CMK (cell line): ENCODE measurements around the gene STPG3.

ENCODE experiments used
- DNase-seq: peaks from one replicate; pipeline ENCODE4 v3.0.0-alpha.2; 2010; ENCODE audit warnings: low read depth

The STPG3 gene

DNA sequence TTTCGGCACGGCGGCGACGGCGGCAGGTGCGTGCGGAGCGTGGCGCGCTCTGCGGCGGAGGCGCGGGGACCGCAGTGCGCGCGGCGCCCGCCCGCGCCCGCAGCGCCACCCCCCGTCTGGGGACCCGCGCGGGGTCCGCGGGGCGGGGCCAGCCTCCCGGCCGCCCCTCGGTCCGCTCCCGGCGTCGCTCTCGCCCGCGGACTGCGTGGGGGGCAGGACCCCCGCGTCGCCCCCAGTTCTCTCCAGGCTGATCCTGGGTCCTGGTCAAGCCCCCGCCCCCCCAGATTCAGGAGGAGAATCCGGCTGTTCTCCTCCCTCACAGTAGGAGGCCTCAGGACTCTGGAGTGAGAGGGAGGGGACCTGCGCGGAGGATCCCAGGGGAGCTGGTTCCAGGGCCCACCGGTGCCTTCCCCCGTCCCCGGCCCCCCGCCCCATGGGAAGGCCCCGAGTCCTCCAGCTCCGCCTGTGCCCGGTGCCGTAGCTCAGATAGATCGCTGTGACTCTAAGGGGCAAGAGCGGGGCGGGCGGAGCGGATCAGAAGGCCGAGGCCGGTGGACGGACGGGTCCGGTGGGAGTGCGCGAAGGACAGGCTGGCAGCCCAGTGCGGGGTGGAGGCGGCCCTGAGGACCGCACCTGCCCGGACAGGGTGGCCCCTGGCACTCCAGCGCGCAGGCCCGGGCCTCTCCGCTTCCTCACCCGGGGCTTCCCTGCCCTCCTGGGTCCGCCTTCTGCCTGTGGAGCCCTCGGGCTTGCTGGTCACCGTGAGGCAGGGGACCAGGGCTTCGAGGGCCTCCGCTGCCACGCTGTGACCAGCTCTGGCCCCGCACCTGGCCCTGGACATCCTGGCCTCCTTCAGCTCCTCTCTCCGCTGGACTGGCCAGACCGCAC is 28.7 kb upstream of the STPG3 start, which contains the start of gene RNF208:
Gene RNF208 (minus strand): TSS at position 51 of the 888 bp plus-strand sequence. CDS start 1,028 bp downstream, outside the sequence.
- DNase-seq = no peak

DNA sequence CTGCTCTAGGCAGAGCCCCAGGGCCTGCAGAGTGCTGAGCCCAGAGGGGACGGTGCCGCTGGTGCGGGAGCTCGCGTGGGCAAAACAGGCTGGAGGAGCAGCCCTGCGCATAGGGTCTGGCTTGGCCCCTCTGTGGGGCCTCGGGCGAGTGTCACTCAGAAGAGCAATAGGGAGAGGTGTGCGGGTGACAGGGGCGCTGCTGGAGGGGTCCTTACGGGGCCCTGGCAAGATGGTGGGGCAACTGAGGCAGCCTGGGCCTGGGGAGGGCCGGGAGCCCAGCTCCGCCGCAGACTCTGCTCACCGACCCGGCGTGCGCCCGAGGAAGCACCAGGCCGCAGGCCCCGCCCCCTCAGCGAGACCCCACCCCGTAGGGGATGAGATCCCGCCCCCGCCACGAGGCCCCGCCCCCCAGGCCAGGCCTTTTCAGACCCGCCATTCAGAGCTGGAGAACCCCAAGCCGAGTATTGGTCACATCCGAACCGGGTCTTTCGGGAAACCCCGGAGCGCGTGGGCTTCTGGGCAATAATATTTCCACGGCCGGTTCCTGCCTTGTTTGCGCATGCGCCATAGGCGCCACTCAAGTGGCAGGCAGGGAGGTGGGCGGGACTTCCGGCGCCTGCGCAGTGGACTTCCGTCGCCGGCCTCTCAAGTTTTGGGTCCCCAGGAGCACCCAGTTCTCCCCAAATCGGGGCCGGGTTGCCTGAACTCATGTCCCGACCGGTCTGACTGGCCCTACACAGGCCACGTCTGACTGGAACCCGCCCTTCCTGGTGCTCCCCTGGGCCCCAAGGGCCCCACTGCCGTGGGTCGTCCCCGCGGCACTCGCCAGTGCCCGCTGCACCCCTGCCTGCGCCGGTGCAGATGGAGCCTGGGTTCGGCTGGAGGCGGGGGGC is 27.8 kb upstream of the STPG3 start:
- DNase-seq = peak; percentile 94

DNA sequence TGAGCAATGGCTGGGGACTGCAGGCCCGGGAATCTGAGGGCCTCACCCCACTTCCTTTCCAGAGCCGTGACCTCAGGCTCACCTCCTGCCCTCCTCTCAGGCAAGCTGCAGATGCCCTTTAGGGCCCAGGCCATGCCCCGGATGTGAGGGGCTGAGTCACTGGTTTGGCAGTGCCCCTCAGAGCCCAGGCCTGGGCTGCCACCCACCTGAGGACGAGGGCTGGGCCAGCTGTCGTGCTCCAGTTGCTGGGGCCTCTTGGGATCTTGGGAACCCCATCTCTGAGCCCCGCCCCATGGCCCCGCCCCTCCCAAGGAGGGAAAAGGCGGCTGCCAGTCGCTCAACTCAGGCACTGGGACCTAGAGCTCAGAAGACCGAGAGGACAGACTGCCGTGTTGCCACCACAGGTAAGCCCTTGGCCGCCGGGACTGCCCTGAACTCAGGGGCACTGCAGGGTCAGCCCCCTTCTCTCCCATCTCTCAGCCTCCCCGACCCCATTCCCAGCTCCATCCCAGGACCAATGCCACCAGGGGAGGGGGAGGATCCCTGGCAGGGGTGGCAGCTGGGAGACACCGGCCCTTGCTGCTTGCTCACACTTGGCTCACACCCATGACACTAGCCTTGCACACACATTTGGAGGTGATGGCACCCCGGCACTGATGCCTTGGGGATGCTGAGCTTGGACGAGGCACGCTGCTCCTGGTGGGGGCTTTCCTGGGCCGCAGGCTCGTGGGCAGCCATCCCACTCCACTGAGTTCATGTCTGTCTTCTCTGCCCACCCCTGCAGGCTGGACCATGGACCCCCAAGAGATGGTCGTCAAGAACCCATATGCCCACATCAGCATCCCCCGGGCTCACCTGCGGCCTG is 26.0 kb upstream of the STPG3 start, which contains the start of gene CYSRT1:
Gene CYSRT1 (plus strand): TSS at position 345 of the 865 bp plus-strand sequence. CDS start 448 bp downstream, at position 793.
- DNase-seq = peak; percentile 74

DNA sequence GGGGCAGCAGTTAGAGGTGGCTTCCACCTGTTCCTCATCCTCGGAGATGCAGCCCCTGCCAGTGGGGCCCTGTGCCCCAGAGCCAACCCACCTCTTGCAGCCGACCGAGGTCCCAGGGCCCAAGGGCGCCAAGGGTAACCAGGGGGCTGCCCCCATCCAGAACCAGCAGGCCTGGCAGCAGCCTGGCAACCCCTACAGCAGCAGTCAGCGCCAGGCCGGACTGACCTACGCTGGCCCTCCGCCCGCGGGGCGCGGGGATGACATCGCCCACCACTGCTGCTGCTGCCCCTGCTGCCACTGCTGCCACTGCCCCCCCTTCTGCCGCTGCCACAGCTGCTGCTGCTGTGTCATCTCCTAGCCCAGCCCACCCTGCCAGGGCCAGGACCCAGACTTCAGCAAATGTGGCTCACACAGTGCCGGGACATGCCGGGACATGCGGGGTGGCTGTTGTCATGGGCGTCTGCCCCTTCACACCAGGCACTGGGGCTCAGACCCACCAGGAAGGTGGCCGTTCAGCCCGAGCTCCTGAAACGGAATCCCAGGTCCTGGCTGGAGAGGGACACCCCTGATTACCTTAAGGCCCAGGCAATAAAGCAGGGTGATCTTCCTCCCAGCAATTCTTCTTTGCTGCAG is 25.3 kb upstream of the STPG3 start:
- DNase-seq = no peak

DNA sequence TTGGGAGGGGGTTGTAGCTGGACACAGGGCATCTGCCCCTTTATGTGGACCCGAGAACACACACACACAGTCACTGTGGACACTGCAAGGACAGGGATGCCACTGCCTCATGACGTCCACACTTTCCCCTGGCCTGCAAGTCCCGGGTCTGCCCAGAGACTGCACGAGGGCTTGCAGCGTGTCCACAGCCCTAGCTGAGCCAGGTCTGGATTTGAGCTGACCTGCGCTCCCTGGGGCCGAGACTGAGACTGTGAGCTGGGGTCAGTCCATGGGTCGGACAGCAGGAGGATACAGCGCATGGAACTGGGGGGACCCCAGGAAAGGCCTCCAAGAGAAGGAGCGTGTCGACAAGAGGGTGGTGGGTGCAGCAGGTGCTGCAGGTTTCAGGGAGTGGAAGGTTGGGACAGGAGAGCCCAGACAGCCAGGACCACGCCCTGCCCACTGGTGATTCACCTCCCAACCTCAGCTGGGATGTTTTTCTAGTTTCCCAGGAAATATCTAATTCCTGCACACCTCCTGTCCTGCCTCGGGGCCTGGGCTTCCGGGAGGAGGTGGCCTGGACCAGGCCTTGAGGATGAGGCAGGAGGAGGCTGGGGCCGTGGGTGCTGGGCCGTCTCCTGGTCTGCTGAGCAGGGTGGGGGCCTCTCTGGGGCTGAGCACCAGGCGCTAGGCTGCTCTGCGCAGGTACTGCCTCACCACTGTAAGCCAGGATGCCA is 24.6 kb upstream of the STPG3 start:
- DNase-seq = no peak

DNA sequence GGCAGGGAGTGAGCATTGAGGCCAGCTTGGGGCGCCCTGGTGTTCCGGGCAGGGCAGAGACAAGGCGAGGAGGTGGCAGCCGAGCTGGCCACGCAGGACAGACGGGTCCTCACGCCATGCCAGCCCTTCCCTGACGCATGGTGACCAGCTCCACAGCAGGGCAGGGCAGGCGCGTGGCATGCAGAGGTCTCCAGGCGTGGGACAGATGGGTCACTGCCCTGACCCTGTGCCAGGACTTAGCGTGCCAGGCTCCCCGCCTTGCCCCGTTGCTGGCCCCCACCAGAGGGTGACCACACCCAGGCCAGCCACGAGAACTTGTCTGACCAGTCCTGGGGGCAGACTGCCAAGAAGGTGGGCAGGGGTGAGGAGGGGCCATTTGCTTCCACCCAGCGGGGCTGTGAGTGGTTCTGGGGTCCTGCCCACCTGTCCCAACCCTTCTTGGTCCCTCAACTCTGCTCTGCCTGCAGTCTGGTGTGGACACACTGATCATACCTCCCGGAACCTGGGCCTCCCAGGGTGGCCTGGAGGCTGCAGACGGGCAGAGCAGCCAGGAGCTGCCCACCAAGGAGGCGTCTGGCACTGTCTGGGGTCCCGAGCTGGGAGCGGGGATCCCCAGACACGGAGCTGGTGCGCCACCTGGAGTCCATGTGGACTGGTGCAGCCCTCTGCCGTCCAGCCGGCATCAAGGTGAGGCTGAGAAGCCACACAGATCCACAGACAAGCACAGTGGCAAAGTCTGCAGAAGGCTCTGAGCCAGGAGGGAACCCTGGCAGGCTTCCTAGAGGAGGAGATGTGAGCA is 23.8 kb upstream of the STPG3 start, which contains the start of gene RNF224:
Gene RNF224 (plus strand): TSS at position 449 of the 799 bp plus-strand sequence. CDS start 834 bp downstream, outside the sequence.
- no peak for DNase-seq

DNA sequence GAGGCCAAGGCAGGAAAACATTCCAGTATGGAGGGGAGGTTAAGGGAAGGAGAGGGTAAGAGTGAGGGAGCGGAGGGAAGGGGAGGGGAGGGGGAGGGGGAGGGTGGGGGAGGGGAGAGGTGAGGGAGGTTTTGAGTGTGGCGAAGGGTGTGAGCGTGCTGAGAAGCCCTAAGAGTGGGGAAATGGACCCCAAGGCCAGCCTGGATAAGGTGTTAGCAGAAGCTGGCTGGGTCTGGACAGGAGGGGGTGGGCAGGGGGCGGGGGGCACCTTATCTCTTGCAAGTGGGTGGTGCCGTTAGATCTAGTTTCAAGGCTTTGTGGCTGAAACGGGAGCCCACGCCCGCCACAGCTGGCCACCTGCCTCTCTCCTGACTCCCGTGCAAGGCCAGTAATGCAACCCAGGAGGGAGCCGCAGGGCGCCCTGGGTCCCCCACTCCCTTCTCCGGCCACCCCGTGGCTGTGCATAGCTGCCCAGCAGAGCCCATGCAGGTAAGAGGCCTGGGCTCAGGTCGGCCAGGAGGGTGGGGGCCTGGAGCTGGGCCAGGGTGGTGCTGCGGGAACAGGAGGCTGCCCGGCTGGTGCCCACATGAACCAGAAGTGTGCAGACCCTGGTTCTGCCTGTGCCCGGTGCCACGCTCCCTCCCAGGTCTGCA is 23.1 kb upstream of the STPG3 start:
- DNase-seq = no peak

DNA sequence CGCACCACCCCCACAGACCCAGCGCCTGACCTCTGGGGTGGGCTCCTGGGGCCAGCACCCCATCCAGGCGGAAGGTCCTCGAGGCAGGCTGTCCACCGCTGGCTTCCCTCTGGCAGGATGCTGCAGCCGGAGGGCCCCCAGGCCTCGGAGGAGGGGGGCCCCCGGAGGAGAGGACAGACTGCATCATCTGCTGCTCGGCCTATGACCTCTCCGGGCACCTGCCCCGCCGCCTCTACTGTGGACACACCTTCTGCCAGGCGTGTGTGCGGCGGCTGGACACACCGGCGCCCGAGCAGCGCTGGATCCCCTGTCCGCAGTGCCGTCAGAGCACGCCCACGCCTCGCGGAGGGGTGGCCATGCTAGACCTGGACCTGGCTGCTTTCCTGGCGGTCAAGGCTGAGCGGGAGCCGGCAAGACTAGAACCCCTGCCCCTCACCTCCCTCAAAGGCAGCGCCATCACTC is 22.5 kb upstream of the STPG3 start:
- no peak for DNase-seq

DNA sequence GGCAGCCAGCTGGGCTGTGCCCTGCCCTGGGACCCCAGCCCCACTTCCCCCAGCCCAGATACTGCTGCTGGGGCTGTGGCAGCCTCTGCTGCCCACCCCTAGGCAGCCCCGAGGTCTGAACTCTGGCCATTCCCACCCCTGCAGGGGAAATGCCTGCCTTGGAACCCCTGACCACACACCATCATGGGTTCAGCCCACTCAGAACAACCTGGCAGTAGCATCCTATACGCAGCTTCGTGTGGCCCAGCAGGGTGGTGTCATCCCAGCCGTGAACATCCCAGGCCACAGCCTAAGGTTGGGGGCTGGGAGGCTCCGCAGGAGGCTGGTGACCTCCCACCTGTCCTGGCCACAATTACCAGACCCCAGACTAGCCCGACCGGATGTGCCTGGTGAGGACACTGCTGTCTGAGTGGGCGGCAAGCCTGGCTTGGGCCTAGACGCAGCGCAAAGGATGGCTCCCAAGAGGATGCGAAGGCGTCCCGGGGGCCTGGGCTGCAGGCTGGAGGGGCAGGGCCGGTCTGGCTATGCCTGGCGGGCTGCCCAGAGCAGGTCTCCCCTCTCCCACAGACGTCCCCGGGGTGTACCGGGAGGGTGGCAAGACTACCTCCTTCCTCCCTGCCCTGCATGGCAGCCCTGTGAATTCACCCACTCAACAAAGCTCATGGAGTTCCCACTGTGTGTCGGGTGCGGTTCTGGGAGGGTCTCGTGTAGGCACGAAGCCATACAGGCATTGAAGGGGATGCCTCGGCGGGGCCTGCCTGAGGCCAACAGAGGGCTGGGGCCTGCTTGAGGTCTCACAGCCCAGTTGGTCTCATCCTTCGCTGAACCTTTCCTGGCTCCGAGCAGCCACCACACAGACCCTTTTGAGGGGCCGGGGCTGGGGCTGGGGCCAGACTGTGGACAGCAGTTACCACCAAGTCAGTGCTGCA is 21.9 kb upstream of the STPG3 start:
- no peak for DNase-seq

DNA sequence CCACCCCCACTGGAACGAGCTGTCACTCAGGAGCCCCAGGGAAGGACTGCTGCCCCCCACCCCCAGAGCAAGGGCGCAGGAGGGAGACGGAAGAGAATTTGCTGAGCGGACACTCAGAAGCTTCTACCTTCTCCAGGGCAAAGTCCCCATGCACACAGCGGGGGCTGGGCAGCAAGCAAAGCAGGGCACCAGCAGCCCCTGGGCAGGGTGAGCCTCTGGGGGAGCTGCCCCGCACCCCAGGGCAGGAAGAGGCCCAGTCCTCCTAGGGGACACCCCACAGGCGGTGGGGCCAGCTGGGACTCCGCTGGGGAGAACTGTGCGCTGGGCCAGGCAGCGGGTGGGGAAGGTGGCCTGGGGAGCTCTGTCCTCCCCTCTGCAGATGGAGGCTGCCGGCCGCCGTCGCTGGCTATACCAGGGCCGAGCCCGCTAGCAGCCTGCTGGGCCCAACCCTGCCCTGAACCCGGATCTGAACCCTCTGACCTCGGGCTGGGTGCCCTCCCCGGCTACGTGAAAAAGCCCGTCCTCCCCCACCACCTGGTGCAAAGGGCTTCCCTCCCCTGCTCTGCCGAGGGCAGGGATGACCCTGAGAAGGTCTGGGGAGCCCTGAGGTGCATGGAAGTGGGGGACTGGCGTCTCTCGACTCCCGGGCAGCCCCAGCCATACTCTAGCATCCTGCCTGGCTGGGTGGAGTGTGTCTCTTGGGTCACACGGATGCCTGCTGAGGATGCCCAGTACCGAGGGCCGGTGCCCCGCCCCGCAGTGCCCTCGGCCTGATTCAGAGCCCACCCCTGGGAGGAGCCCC is 21.0 kb upstream of the STPG3 start:
- no peak for DNase-seq

DNA sequence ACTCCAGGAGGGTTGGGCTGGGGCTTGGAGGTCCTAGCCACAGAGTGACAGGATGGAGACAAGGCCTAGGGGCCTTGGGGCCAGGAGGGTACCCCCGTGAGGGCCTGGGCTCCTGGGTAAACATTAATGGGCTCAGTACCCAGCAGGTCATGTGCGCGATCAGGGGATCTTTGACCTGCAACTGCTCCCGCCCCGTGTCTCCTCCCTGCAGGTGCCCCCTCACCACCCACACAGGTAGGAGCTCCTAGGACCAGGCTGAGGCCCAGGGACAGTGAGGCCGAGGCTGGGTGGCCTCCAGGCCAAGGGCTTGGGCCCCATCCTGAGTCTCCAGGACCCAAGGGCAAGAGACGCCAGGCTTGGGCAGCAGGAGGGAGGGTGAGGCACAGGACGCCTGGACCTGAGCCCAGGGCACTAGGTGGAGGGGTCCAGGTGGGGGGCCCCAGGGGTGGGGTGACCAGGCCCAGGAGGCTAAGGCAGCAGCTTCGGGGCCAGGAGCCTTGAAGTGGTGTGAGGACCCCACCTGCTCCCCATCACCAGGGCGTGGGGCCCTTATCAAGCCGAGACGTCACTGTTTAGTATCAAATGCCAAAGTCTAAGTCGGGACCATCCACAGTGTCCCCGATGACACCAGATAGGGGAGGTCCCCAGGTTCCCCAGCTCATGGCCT is 20.2 kb upstream of the STPG3 start, which contains the start of gene SLC34A3:
Gene SLC34A3 (plus strand): TSS at position 197 of the 667 bp plus-strand sequence. CDS start 802 bp downstream, outside the sequence.
- DNase-seq = no peak

DNA sequence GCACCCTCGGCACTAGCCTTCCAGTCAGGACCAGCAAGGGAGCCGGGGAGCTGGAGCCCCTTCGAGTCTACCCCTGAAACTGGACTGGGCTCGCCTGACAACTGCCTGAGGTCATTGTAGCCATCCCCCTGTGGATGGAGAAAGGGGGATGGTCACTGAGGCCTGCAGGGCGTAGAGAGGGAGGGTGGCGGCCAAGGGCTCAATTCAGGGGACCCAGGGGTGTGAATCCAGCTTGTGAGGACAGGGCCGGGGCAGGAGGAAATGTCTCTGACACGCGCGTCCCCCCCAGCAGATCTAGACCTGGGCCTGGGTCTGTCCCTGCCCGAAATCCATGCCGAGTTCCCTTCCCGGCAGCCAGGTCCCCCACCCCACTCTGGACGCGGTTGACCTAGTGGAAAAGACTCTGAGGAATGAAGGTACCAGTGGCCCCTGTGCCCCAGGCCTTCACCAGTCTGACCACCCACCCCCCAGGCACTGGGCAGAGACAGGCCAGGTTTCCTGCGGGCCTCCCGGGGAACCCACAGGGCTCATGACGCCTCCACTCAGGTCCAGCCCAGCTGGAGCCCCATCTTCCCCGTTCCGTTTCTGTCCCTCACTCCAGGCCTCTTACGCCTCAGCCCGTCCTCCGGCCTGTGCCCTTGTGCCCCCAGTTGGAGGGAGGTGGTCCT is 19.6 kb upstream of the STPG3 start:
- no peak for DNase-seq

DNA sequence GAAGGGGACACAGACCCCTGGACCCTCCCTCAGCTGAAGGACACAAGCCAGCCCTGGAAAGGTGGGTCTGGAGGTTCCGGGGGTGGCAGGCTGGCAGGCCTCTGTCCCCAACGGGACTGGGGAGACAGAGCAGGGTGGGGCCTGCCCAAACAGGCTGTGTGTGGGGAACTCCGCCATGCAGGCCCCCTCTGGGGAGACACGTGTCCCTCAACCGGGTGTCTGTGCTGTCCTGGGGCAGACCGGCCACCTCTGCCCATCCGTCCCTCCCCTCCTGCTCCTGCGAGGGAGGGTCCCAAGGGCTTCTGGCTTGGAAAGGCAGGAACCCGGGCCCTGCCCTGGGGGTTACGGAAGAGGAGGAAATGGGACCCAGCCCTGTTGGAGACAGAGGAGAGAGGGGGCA is 19.0 kb upstream of the STPG3 start:
- no peak for DNase-seq

DNA sequence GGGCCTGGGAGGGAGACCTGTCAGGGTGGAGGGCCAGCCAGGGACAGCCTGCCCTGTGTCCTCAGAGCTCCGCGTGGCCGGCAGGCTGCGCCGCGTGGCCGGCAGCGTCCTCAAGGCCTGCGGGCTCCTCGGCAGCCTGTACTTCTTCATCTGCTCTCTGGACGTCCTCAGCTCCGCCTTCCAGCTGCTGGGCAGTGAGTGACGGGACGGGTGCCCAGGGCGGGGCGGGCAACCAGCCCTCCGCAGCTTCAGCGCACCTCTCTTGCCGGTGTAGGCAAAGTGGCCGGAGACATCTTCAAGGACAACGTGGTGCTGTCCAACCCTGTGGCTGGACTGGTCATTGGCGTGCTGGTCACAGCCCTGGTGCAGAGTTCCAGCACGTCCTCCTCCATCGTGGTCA is 18.6 kb upstream of the STPG3 start:
- no peak for DNase-seq

DNA sequence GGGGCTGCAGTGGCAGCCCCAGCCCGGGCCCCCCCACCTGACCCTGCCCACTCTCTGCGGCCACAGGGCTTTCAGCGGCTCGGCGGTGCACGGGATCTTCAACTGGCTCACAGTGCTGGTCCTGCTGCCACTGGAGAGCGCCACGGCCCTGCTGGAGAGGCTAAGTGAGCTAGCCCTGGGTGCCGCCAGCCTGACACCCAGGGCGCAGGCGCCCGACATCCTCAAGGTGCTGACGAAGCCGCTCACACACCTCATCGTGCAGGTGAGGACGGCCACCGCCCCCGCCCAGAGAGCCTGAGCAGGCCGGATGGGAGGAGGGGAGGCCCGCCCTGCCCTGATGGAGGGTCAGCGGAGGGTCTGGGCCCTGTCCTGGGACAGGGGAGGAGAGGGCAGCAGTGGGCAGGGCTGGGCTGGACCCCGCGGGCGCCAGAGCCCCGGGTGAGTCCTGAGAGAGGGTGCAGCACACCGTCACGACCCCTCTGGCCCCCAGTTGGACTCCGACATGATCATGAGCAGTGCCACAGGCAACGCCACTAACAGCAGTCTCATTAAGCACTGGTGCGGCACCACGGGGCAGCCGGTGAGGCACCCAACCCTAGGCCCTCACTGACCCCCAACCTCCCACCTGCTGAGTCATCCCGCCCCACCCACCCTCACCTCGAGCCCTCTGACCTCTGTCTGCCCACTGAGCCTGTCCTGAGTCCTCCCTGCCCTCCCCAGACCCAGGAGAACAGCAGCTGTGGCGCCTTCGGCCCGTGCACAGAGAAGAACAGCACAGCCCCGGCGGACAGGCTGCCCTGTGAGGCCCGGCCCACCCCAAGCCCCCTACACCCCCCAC is 17.7 kb upstream of the STPG3 start:
- no peak for DNase-seq
